HG02610 (cell line): Measurements from ENCODE around the gene HDGF.

Experiments used
- ATAC-seq: cut with Tn5 transposase; IDR thresholded peaks from one replicate; pipeline ENCODE4 v1.9.1; 2021; ENCODE audit warnings: mild to moderate bottlenecking, moderate library complexity; ENCODE audit not compliant: unreplicated experiment

The HDGF gene

GRCh38 chr1:156726549-156727226, 24.8 kb downstream of the HDGF start:
- ATAC-seq, result no peak

- ATAC-seq, result no peak
Observed at GRCh38 chr1:156725683-156726280, 25.7 kb downstream of the HDGF start.

GRCh38 chr1:156721535-156721934, 29.9 kb downstream of the HDGF start:
- ATAC-seq, result peak; percentile 46

- no peak for ATAC-seq
Observed at GRCh38 chr1:156721131-156721530, 30.3 kb downstream of the HDGF start.

- ATAC-seq, result no peak
Observed at GRCh38 chr1:156717351-156717750, 34.1 kb downstream of the HDGF start.

GRCh38 chr1:156714830-156715229, 36.6 kb downstream of the HDGF start:
- no peak for ATAC-seq

- ATAC-seq, result no peak
Observed at GRCh38 chr1:156712626-156713025, 38.8 kb downstream of the HDGF start.

- no peak for ATAC-seq
Observed at GRCh38 chr1:156711011-156711817, 40.3 kb downstream of the HDGF start.

- no peak for ATAC-seq
Observed at GRCh38 chr1:156709757-156710489, 41.6 kb downstream of the HDGF start.

GRCh38 chr1:156709031-156709430, 42.4 kb downstream of the HDGF start:
- no peak for ATAC-seq

- ATAC-seq, result no peak
Observed at GRCh38 chr1:156708218-156708661, 43.2 kb downstream of the HDGF start.

- ATAC-seq, result no peak
Observed at GRCh38 chr1:156707417-156708217, 43.9 kb downstream of the HDGF start.

- no peak for ATAC-seq
Observed at GRCh38 chr1:156706657-156707416, 44.6 kb downstream of the HDGF start.

- no peak for ATAC-seq
Observed at GRCh38 chr1:156705918-156706656, 45.4 kb downstream of the HDGF start.

GRCh38 chr1:156705321-156705917, 46.1 kb downstream of the HDGF start, which contains the start of gene CRABP2:
Gene CRABP2 (minus strand): TSS chr1:156705583. CDS start chr1:156705446, 137 bp downstream.
- no peak for ATAC-seq

- ATAC-seq, result no peak
Observed at GRCh38 chr1:156704930-156705320, 46.5 kb downstream of the HDGF start.

- ATAC-seq, result no peak
Observed at GRCh38 chr1:156704166-156704711, 47.2 kb downstream of the HDGF start.

- ATAC-seq, result no peak
Observed at GRCh38 chr1:156703741-156704140, 47.7 kb downstream of the HDGF start.
